ENCODE data around the gene SLC6A17. TPM values are rescaled to one million over a fixed set of nuclear protein-coding genes. Genes with fewer than 3 reads are reported as not detected.

Gene SLC6A17
- total RNA-seq, 1 donor from 2014 or later, result 3.6 TPM

GRCh38 chr1:110223127-110223526 is 72.8 kb downstream of the SLC6A17 start:
- no peak overlapping the region for H3K4me3 Mint-ChIP-seq (ENCODE audit: unreplicated experiment)
- H3K4me2 ChIP-seq (ENCODE audit: low read length), result no peak overlapping the region
- no peak overlapping the region for H2AFZ ChIP-seq (ENCODE audit: low read depth, low read length)
- no peak overlapping the region for H3K27ac ChIP-seq (ENCODE audit: low read depth, low read length)
- H3K9me3 Mint-ChIP-seq (ENCODE audit: unreplicated experiment), result peaks cover 7% of the 10 kb centered on the region
- no peak for TF ChIP-seq EZH2 (IDR thresholded peaks at IDR 0.05; ENCODE audit: insufficient read depth, low read length)
- TF ChIP-seq CTCF (IDR thresholded peaks at IDR 0.05; ENCODE audit: insufficient read depth, low read depth, low read length), result no peak
- no peaks in the 10 kb centered on the region for H3K4me1 ChIP-seq (ENCODE audit: insufficient read depth, low read length)
- no peaks in the 10 kb centered on the region for H3K36me3 ChIP-seq (ENCODE audit: insufficient read depth, low read length)
- no peak overlapping the region for H3K4me3 ChIP-seq (ENCODE audit: insufficient read depth, low read depth, low read length)
- H3K9ac ChIP-seq (ENCODE audit: low read length), result no peak overlapping the region
- peaks cover 65% of the 10 kb centered on the region for H3K27me3 Mint-ChIP-seq (ENCODE audit: low read depth, unreplicated experiment)
- H3K9me3 ChIP-seq (ENCODE audit: insufficient read depth, low read depth, low read length), result no peaks in the 10 kb centered on the region
- FAIRE-seq (no peak), DNase-seq (ENCODE audit: low read depth) (no peak)
- peaks cover 7% of the 10 kb centered on the region for H3K36me3 Mint-ChIP-seq (ENCODE audit: low read depth, unreplicated experiment)
- no peak overlapping the region for H3K27ac Mint-ChIP-seq (ENCODE audit: unreplicated experiment)
- no peaks in the 10 kb centered on the region for H3K4me1 Mint-ChIP-seq (ENCODE audit: low read depth, unreplicated experiment)
- H4K20me1 ChIP-seq (ENCODE audit: insufficient read depth, low read length), result peaks cover 4% of the 10 kb centered on the region
- H3K79me2 ChIP-seq (ENCODE audit: insufficient read depth, low read length), result no peaks in the 10 kb centered on the region
- peaks cover 3% of the 10 kb centered on the region for H3K27me3 ChIP-seq (ENCODE audit: insufficient read depth, low read length)

- peaks cover 5% of the 10 kb centered on the region for H3K9me3 Mint-ChIP-seq (ENCODE audit: unreplicated experiment)
- H3K4me3 Mint-ChIP-seq (ENCODE audit: unreplicated experiment), result no peak overlapping the region
- H3K4me2 ChIP-seq (ENCODE audit: low read length), result no peak overlapping the region
- no peaks in the 10 kb centered on the region for H3K79me2 ChIP-seq (ENCODE audit: insufficient read depth, low read length)
- H3K36me3 Mint-ChIP-seq (ENCODE audit: low read depth, unreplicated experiment), result peaks cover 7% of the 10 kb centered on the region
- no peak overlapping the region for H3K27ac ChIP-seq (ENCODE audit: low read depth, low read length)
- H3K36me3 ChIP-seq (ENCODE audit: insufficient read depth, low read length), result no peaks in the 10 kb centered on the region
- no peak for FAIRE-seq
- peaks cover 1% of the 10 kb centered on the region for H4K20me1 ChIP-seq (ENCODE audit: insufficient read depth, low read length)
- no peak for TF ChIP-seq EZH2 (IDR thresholded peaks at IDR 0.05; ENCODE audit: insufficient read depth, low read length)
- no peak for TF ChIP-seq CTCF (IDR thresholded peaks at IDR 0.05; ENCODE audit: insufficient read depth, low read depth, low read length)
- H3K27ac Mint-ChIP-seq (ENCODE audit: unreplicated experiment), result no peak overlapping the region
- peaks cover 65% of the 10 kb centered on the region for H3K27me3 Mint-ChIP-seq (ENCODE audit: low read depth, unreplicated experiment)
- no peak overlapping the region for H3K4me3 ChIP-seq (ENCODE audit: insufficient read depth, low read depth, low read length)
- H3K4me1 Mint-ChIP-seq (ENCODE audit: low read depth, unreplicated experiment), result no peaks in the 10 kb centered on the region
- H3K9me3 ChIP-seq (ENCODE audit: insufficient read depth, low read depth, low read length), result no peaks in the 10 kb centered on the region
- no peak overlapping the region for H3K9ac ChIP-seq (ENCODE audit: low read length)
- DNase-seq (ENCODE audit: low read depth), result no peak
- no peak overlapping the region for H2AFZ ChIP-seq (ENCODE audit: low read depth, low read length)
- H3K27me3 ChIP-seq (ENCODE audit: insufficient read depth, low read length), result peaks cover 3% of the 10 kb centered on the region
- H3K4me1 ChIP-seq (ENCODE audit: insufficient read depth, low read length), result no peaks in the 10 kb centered on the region
These were observed 73.3 kb downstream of the SLC6A17 start for GRCh38 chr1:110223581-110223980.

GRCh38 chr1:110224240-110224995 is 74.1 kb downstream of the SLC6A17 start:
- no peaks in the 10 kb centered on the region for H4K20me1 ChIP-seq (ENCODE audit: insufficient read depth, low read length)
- Mint-ChIP-seq H3K36me3 (ENCODE audit: low read depth, unreplicated experiment) (peaks cover 8% of the 10 kb centered on the region), H3K4me1 (ENCODE audit: low read depth, unreplicated experiment) (peaks cover 3% of the 10 kb centered on the region), H3K27me3 (ENCODE audit: low read depth, unreplicated experiment) (peaks cover 69% of the 10 kb centered on the region), H3K9me3 (ENCODE audit: unreplicated experiment) (peaks cover 5% of the 10 kb centered on the region), H3K27ac (ENCODE audit: unreplicated experiment) (no peak overlapping the region), H3K4me3 (ENCODE audit: unreplicated experiment) (no peak overlapping the region)
- H3K9me3 ChIP-seq (ENCODE audit: insufficient read depth, low read depth, low read length), result no peaks in the 10 kb centered on the region
- H3K9ac ChIP-seq (ENCODE audit: low read length), result no peak overlapping the region
- FAIRE-seq, result no peak
- H3K27me3 ChIP-seq (ENCODE audit: insufficient read depth, low read length), result no peaks in the 10 kb centered on the region
- H3K4me2 ChIP-seq (ENCODE audit: low read length), result no peak overlapping the region
- H3K36me3 ChIP-seq (ENCODE audit: insufficient read depth, low read length), result no peaks in the 10 kb centered on the region
- no peak overlapping the region for H3K27ac ChIP-seq (ENCODE audit: low read depth, low read length)
- no peak overlapping the region for H3K4me3 ChIP-seq (ENCODE audit: insufficient read depth, low read depth, low read length)
- DNase-seq (ENCODE audit: low read depth), result no peak
- H3K4me1 ChIP-seq (ENCODE audit: insufficient read depth, low read length), result no peaks in the 10 kb centered on the region
- no peak overlapping the region for H2AFZ ChIP-seq (ENCODE audit: low read depth, low read length)
- TF ChIP-seq CTCF (IDR thresholded peaks at IDR 0.05; ENCODE audit: insufficient read depth, low read depth, low read length) (no peak), EZH2 (IDR thresholded peaks at IDR 0.05; ENCODE audit: insufficient read depth, low read length) (no peak)
- H3K79me2 ChIP-seq (ENCODE audit: insufficient read depth, low read length), result no peaks in the 10 kb centered on the region

Data from astrocyte (in vitro differentiated cells and primary cell).